Measurements from ENCODE around the gene CNTNAP2. TPM values are rescaled to one million over a fixed set of nuclear protein-coding genes. Genes with fewer than 3 reads are reported as not detected.

The CNTNAP2 gene
- total and polyA plus RNA-seq, 3 donors from 2014 or later = 4.3 to 6.1 (median 4.4) TPM

- Histone ChIP-seq H3K9me3 (no peaks in the 10 kb centered on the region), H3K27me3 (no peaks in the 10 kb centered on the region), H3K4me1 (no peaks in the 10 kb centered on the region), H3K36me3 (ENCODE audit: low read depth, missing control alignments) (no peaks in the 10 kb centered on the region), H3K4me3 (no peak overlapping the region), H3K27ac (no peak overlapping the region)
- no peak for DNase-seq
- intact Hi-C loops (cut with DNase I; ENCODE audit: low total_unique reads) = no loop called here
- 76 to 85% methylated on average over 4 of the region's 4 CpGs for whole genome bisulfite sequencing, 2 donors
- TF ChIP-seq CTCF (IDR thresholded peaks at IDR 0.05) (no peak), POLR2A (IDR thresholded peaks at IDR 0.05) (no peak)
These were observed 592.9 kb downstream of the CNTNAP2 start for GRCh38 chr7:146709451-146710027.

- Histone ChIP-seq H3K9me3 (no peaks in the 10 kb centered on the region), H3K27me3 (no peaks in the 10 kb centered on the region), H3K4me3 (no peak overlapping the region), H3K27ac (no peak overlapping the region), H3K4me1 (no peaks in the 10 kb centered on the region), H3K36me3 (ENCODE audit: low read depth, missing control alignments) (no peaks in the 10 kb centered on the region)
- WGBS, 2 donors = 76 to 84% methylated on average over 1 of the region's 1 CpG
- DNase-seq = no peak
- no peak for TF ChIP-seq POLR2A (IDR thresholded peaks at IDR 0.05)
- TF ChIP-seq CTCF (IDR thresholded peaks at IDR 0.05) = no peak
- intact Hi-C loops (cut with DNase I; ENCODE audit: low total_unique reads) = no loop called here
These were observed 596.6 kb downstream of the CNTNAP2 start for GRCh38 chr7:146713205-146713604.

- no peaks in the 10 kb centered on the region for H3K4me1 ChIP-seq
- no peak for DNase-seq
- H3K9me3 ChIP-seq = no peaks in the 10 kb centered on the region
- no peaks in the 10 kb centered on the region for H3K36me3 ChIP-seq (ENCODE audit: low read depth, missing control alignments)
- intact Hi-C loops (cut with DNase I; ENCODE audit: low total_unique reads) = no loop called here
- no peaks in the 10 kb centered on the region for H3K27me3 ChIP-seq
- no peak overlapping the region for H3K27ac ChIP-seq
- 89 to 90% methylated on average over 3 of the region's 3 CpGs for WGBS, 2 donors
- H3K4me3 ChIP-seq = no peak overlapping the region
- TF ChIP-seq CTCF (IDR thresholded peaks at IDR 0.05) = no peak
These were observed 597.3 kb downstream of the CNTNAP2 start for GRCh38 chr7:146713934-146714333.

GRCh38 chr7:146720195-146720594, 603.6 kb downstream of the CNTNAP2 start:
- Histone ChIP-seq H3K9me3 (no peaks in the 10 kb centered on the region), H3K4me1 (no peaks in the 10 kb centered on the region), H3K27me3 (no peaks in the 10 kb centered on the region), H3K4me3 (no peak overlapping the region), H3K27ac (no peak overlapping the region), H3K36me3 (ENCODE audit: low read depth, missing control alignments) (no peaks in the 10 kb centered on the region)
- no peak for DNase-seq
- intact Hi-C loops (cut with DNase I; ENCODE audit: low total_unique reads) = no loop called here
- WGBS, 2 donors = 52 to 60% methylated on average over 2 of the region's 2 CpGs
- TF ChIP-seq POLR2A (IDR thresholded peaks at IDR 0.05) (no peak), CTCF (IDR thresholded peaks at IDR 0.05) (no peak)

GRCh38 chr7:146722986-146723385, 606.4 kb downstream of the CNTNAP2 start:
- no peak for DNase-seq
- Histone ChIP-seq H3K36me3 (ENCODE audit: low read depth, missing control alignments) (no peaks in the 10 kb centered on the region), H3K4me3 (no peak overlapping the region), H3K27ac (no peak overlapping the region), H3K27me3 (no peaks in the 10 kb centered on the region), H3K4me1 (no peaks in the 10 kb centered on the region), H3K9me3 (no peaks in the 10 kb centered on the region)
- 78% methylated on average over 1 of the region's 1 CpG for WGBS, 2 donors
- intact Hi-C loops (cut with DNase I; ENCODE audit: low total_unique reads) = no loop called here
- TF ChIP-seq CTCF (IDR thresholded peaks at IDR 0.05) = no peak

Measured in testis (tissue), 3 donors.